H1 (cell line): ENCODE results near the gene GATD1. TPM values are rescaled to one million over a fixed set of nuclear protein-coding genes. Genes with fewer than 3 reads are reported as not detected.

Experiments used
- BACH1 ChIP-seq: IDR thresholded peaks from 2 replicates; pipeline ENCODE4 v1.6.1; 2012; ENCODE audit warnings: low read length, improper control_type of control experiment
- CBX8 ChIP-seq: fragments of 300-800, 300-1000 bp; sonication (generic); IDR thresholded peaks from 2 replicates; pipeline ENCODE4 v1.7.1; 2016; ENCODE audit warnings: low read depth, low read length, borderline replicate concordance
- HDAC2 ChIP-seq, 2 experiments: fragments of 300-600 bp in 1 of 2; sonication (generic) in 1 of 2; IDR thresholded peaks; 2 replicates each; pipeline ENCODE4 v1.6.1; 2011 to 2012; ENCODE audit warnings: low read depth in 2 of 2, low read length in 2 of 2, mild to moderate bottlenecking in 2 of 2, moderate library complexity in 2 of 2, borderline replicate concordance in 1 of 2, inconsistent platforms in 1 of 2
- POLR2AphosphoS5 ChIP-seq: IDR thresholded peaks from 2 replicates; pipeline ENCODE4 v1.6.1; 2011; ENCODE audit warnings: low read depth, low read length
- TAF1 ChIP-seq: IDR thresholded peaks from 2 replicates; pipeline ENCODE4 v1.6.1; 2011; ENCODE audit warnings: mild to moderate bottlenecking, low read depth, low read length
- TEAD4 ChIP-seq: IDR thresholded peaks from 2 replicates; pipeline ENCODE4 v1.6.1; 2012; ENCODE audit warnings: low read depth, low read length, inconsistent platforms, mixed read lengths
- polyA plus RNA-seq, 7 experiments: library from polyadenylated mRNA; depleted of rRNA in 3 of 7; stranded (reverse) in 5 of 7; unstranded in 2 of 7; fragments of >200 nt in 5 of 7; fragments of 200-250 nt in 2 of 7; gene quantifications; 1 replicate in 5 of 7; 2 replicates in 1 of 7; 4 replicates in 1 of 7; pipeline versions ENCODE4 v1.2.1 to v1.2.3, GENCODE V29; 2011 to 2013; ENCODE audit warnings: missing spikeins in 2 of 7, mixed read lengths in 2 of 7
- total RNA-seq: library from RNA; stranded (reverse); fragmentation: NEBNext Ultra II Directional; extraction: Animal tissue kit (Norgen Biotek cat#: 25700); gene quantifications from 2 replicates; pipeline ENCODE4 v1.2.1, GENCODE V29; 2021
- TF ChIP-seq, protein P1 (sequence below), 3 experiments: IDR thresholded peaks; 1 replicate in 2 of 3; 2 replicates in 1 of 3; pipeline versions ENCODE4 v1.5.1 to v1.6.1; 2011; ENCODE audit warnings: low read length in 3 of 3, mild to moderate bottlenecking in 3 of 3, inconsistent platforms in 2 of 3, low read depth in 1 of 3, moderate library complexity in 1 of 3; ENCODE audit not compliant: insufficient read depth in 1 of 3; ENCODE audit errors: control extremely low read depth in 1 of 3
- TF ChIP-seq, protein P2 (sequence below): IDR thresholded peaks from 2 replicates; pipeline ENCODE4 v1.6.1; 2012; ENCODE audit warnings: inconsistent platforms

The GATD1 gene
- total and polyA plus RNA-seq, 2 of the 8 experiments (the other 6 are each of a cell fraction or from before 2014, with no cell fraction given), result 47.5 to 54.8 TPM

DNA sequence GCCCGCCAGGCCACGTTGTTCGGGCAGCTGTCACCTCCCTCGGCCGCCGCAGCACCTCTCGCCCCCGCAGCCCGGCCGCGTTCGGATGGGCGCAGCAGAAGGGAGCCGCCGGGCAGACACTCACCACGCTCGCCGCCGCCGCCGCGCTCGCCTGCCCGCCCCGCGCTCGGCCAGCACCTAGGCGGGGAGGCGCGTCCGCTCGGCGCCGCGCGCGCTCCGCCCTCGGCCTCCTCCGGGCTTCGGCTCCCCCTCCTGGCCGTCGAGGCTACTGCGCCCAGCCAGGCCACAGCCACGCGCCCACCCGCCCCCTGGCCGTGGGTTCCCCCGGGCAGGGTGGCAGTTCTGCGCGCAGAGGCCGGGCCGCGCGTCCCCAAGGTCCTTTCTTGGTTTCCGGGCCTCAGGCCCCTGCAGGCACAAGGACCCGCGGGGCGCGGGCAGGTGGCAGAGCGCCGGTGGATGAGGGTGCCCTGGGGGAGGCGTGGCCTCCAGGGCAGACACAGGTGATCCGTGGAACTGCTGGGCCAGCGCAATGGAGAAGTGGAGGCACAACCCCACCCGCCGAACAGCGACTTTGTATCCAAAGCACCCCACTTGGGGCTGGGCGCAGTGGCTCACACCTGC is 20.9 kb upstream of the GATD1 start, which contains the start of gene SLC25A22 (continued):
- TF ChIP-seq, protein P1, sequence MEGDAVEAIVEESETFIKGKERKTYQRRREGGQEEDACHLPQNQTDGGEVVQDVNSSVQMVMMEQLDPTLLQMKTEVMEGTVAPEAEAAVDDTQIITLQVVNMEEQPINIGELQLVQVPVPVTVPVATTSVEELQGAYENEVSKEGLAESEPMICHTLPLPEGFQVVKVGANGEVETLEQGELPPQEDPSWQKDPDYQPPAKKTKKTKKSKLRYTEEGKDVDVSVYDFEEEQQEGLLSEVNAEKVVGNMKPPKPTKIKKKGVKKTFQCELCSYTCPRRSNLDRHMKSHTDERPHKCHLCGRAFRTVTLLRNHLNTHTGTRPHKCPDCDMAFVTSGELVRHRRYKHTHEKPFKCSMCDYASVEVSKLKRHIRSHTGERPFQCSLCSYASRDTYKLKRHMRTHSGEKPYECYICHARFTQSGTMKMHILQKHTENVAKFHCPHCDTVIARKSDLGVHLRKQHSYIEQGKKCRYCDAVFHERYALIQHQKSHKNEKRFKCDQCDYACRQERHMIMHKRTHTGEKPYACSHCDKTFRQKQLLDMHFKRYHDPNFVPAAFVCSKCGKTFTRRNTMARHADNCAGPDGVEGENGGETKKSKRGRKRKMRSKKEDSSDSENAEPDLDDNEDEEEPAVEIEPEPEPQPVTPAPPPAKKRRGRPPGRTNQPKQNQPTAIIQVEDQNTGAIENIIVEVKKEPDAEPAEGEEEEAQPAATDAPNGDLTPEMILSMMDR (IDR thresholded peaks at IDR 0.05; ENCODE audit: control extremely low read depth in 1 of 3, insufficient read depth in 1 of 3, low read depth in 1 of 3, low read length in 3 of 3), result peak in 2 of 3 experiments; percentile 76 to 87; a peak in 3 of 4 replicates
- peak in 1 of 2 experiments; percentile 94; a peak in 1 of 4 replicates for TF ChIP-seq HDAC2 (IDR thresholded peaks at IDR 0.05; ENCODE audit: borderline replicate concordance in 1 of 2, low read depth in 2 of 2, low read length in 2 of 2)
- no peak for TF ChIP-seq CBX8
- TF ChIP-seq TEAD4, result 0 out of 2 replicates have a peak, but pooled peaks have one; percentile 24
- TF ChIP-seq TAF1, result no peak; the same call in 1 of the 2 replicates
- TF ChIP-seq, protein P2, sequence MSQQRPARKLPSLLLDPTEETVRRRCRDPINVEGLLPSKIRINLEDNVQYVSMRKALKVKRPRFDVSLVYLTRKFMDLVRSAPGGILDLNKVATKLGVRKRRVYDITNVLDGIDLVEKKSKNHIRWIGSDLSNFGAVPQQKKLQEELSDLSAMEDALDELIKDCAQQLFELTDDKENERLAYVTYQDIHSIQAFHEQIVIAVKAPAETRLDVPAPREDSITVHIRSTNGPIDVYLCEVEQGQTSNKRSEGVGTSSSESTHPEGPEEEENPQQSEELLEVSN, result no peak
- peak; percentile 82 for TF ChIP-seq BACH1
- peak; percentile 27; the same call in 1 of the 2 replicates for TF ChIP-seq POLR2AphosphoS5
